ENCODE measurements around the gene GADL1.

DNA sequence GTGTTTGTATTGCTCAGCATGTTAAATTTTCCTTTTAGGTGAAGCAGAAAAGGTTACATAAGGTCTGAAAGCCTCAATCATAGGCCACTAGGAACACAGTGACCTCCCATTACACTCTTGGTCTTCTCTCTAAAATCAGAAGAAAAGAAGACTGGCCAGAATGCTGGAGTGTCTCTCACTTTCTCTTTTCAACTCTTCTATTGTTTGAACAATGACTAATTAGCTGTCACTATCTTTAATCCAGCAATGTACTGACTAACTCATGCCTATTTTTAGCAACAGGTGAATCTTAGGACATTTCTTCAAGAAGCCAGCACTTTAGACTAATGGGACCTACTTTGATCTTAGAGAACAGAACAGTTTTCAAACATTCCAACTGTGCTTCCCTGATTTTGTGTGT, 145.2 kb downstream of the GADL1 start:
- TF ChIP-seq, protein P1, sequence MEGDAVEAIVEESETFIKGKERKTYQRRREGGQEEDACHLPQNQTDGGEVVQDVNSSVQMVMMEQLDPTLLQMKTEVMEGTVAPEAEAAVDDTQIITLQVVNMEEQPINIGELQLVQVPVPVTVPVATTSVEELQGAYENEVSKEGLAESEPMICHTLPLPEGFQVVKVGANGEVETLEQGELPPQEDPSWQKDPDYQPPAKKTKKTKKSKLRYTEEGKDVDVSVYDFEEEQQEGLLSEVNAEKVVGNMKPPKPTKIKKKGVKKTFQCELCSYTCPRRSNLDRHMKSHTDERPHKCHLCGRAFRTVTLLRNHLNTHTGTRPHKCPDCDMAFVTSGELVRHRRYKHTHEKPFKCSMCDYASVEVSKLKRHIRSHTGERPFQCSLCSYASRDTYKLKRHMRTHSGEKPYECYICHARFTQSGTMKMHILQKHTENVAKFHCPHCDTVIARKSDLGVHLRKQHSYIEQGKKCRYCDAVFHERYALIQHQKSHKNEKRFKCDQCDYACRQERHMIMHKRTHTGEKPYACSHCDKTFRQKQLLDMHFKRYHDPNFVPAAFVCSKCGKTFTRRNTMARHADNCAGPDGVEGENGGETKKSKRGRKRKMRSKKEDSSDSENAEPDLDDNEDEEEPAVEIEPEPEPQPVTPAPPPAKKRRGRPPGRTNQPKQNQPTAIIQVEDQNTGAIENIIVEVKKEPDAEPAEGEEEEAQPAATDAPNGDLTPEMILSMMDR (IDR thresholded peaks at IDR 0.05; ENCODE audit: insufficient read depth, low read length), result no peak
- no peak for TF ChIP-seq POLR2AphosphoS5 (IDR thresholded peaks at IDR 0.05; ENCODE audit: low read depth)
- TF ChIP-seq GABPA (IDR thresholded peaks at IDR 0.05; ENCODE audit: low read depth), result no peak

Measured in HL-60 (cell line).